HUES6 (cell line): Measurements from ENCODE around the gene RIC8B.
"Not testable (repeated sequence)": the region's sequence is repeated elsewhere in the genome, so short reads cannot be mapped to it uniquely, and the experiment has no call there.

Experiments
- H3K27ac ChIP-seq: 2 replicates; pipeline ENCODE4 v1.7.0; 2013; ENCODE audit warnings: low read depth, mild to moderate bottlenecking, low read length, inconsistent platforms
- H3K27me3 ChIP-seq: 2 replicates; pipeline ENCODE4 v1.6.1; 2013; ENCODE audit warnings: low read length; ENCODE audit not compliant: control insufficient read depth, insufficient read depth
- H3K36me3 ChIP-seq: 2 replicates; pipeline ENCODE4 v1.6.1; 2013; ENCODE audit warnings: low read length; ENCODE audit not compliant: control insufficient read depth, insufficient read depth
- H3K4me1 ChIP-seq: 2 replicates; pipeline ENCODE4 v1.6.1; 2013; ENCODE audit warnings: low read length; ENCODE audit not compliant: control insufficient read depth, insufficient read depth
- H3K4me3 ChIP-seq: 2 replicates; pipeline ENCODE4 v1.5.1; 2013; ENCODE audit warnings: low read depth, low read length
- H3K9ac ChIP-seq: one replicate; pipeline ENCODE4 v1.6.1; 2013; ENCODE audit warnings: mild to moderate bottlenecking, low read length
- H3K9me3 ChIP-seq: 2 replicates; pipeline ENCODE4 v1.6.1; 2013; ENCODE audit warnings: low read depth, low read length; ENCODE audit not compliant: control insufficient read depth, insufficient read depth

RIC8B gene

GRCh38 chr12:106774005-106774807 lies at the start of gene RIC8B:
TSS of gene RIC8B (plus strand) at chr12:106774682. CDS start at chr12:106774746, 64 bp downstream.
- Histone ChIP-seq H3K27me3 (no peaks in the 10 kb centered on the region), H3K9me3 (no peaks in the 10 kb centered on the region), H3K4me3 (peak within 1 kb of the TSS; percentile 94), H3K4me1 (peaks cover 47% of the 10 kb centered on the region), H3K36me3 (no peaks in the 10 kb centered on the region), H3K27ac (peak within 1 kb of the TSS; percentile 82), H3K9ac (peak within 1 kb of the TSS; percentile 89)

GRCh38 chr12:106724934-106725333 lies 49.5 kb upstream of the RIC8B start:
- Histone ChIP-seq H3K4me1 (peaks cover 19% of the 10 kb centered on the region), H3K9me3 (no peaks in the 10 kb centered on the region), H3K27ac (no peak overlapping the region), H3K9ac (no peak overlapping the region), H3K36me3 (no peaks in the 10 kb centered on the region), H3K27me3 (no peaks in the 10 kb centered on the region), H3K4me3 (no peak overlapping the region)

GRCh38 chr12:106726603-106727202 lies 47.8 kb upstream of the RIC8B start:
- H3K9me3 ChIP-seq, H3K27me3 ChIP-seq, H3K4me3 ChIP-seq, H3K36me3 ChIP-seq, H3K27ac ChIP-seq, H3K9ac ChIP-seq: not testable (repeated sequence)
- H3K4me1 ChIP-seq, result peaks cover 19% of the 10 kb centered on the region

GRCh38 chr12:106729611-106730010 lies 44.9 kb upstream of the RIC8B start:
- Histone ChIP-seq H3K9ac (no peak overlapping the region), H3K4me1 (no peaks in the 10 kb centered on the region), H3K9me3 (no peaks in the 10 kb centered on the region), H3K4me3 (no peak overlapping the region), H3K27ac (no peak overlapping the region), H3K36me3 (no peaks in the 10 kb centered on the region), H3K27me3 (no peaks in the 10 kb centered on the region)

GRCh38 chr12:106732890-106733289 lies 41.6 kb upstream of the RIC8B start:
- Histone ChIP-seq H3K36me3 (no peaks in the 10 kb centered on the region), H3K27ac (no peak overlapping the region), H3K9ac (no peak overlapping the region), H3K9me3 (no peaks in the 10 kb centered on the region), H3K4me3 (no peak overlapping the region), H3K4me1 (no peaks in the 10 kb centered on the region), H3K27me3 (no peaks in the 10 kb centered on the region)

GRCh38 chr12:106733660-106734059 lies 40.8 kb upstream of the RIC8B start:
- Histone ChIP-seq H3K27ac (no peak overlapping the region), H3K27me3 (no peaks in the 10 kb centered on the region), H3K9me3 (no peaks in the 10 kb centered on the region), H3K36me3 (no peaks in the 10 kb centered on the region), H3K4me3 (no peak overlapping the region), H3K9ac (no peak overlapping the region), H3K4me1 (no peaks in the 10 kb centered on the region)

- no peak overlapping the region for H3K4me3 ChIP-seq
- H3K27ac ChIP-seq, result no peak overlapping the region
- H3K9ac ChIP-seq, result no peak overlapping the region
- peaks cover 21% of the 10 kb centered on the region for H3K4me1 ChIP-seq
- no peaks in the 10 kb centered on the region for H3K9me3 ChIP-seq
- no peaks in the 10 kb centered on the region for H3K27me3 ChIP-seq
- H3K36me3 ChIP-seq, result no peaks in the 10 kb centered on the region
Measured at GRCh38 chr12:106736051-106736957, 38.2 kb upstream of the RIC8B start.

- Histone ChIP-seq H3K9me3 (no peaks in the 10 kb centered on the region), H3K36me3 (no peaks in the 10 kb centered on the region), H3K27ac (no peak overlapping the region), H3K4me1 (peaks cover 38% of the 10 kb centered on the region), H3K9ac (no peak overlapping the region), H3K4me3 (no peak overlapping the region), H3K27me3 (no peaks in the 10 kb centered on the region)
Measured at GRCh38 chr12:106739318-106739717, 35.2 kb upstream of the RIC8B start.

- no peak overlapping the region for H3K9ac ChIP-seq
- H3K27me3 ChIP-seq, result no peaks in the 10 kb centered on the region
- no peak overlapping the region for H3K4me3 ChIP-seq
- no peak overlapping the region for H3K27ac ChIP-seq
- no peaks in the 10 kb centered on the region for H3K36me3 ChIP-seq
- H3K4me1 ChIP-seq, result peaks cover 38% of the 10 kb centered on the region
- no peaks in the 10 kb centered on the region for H3K9me3 ChIP-seq
Measured at GRCh38 chr12:106739815-106740530, 34.5 kb upstream of the RIC8B start.

GRCh38 chr12:106740818-106741217 lies 33.7 kb upstream of the RIC8B start:
- H3K4me1 ChIP-seq, result peaks cover 38% of the 10 kb centered on the region
- H3K27ac ChIP-seq, result no peak overlapping the region
- H3K36me3 ChIP-seq, result no peaks in the 10 kb centered on the region
- H3K9me3 ChIP-seq, result no peaks in the 10 kb centered on the region
- H3K4me3 ChIP-seq, result no peak overlapping the region
- no peak overlapping the region for H3K9ac ChIP-seq
- H3K27me3 ChIP-seq, result no peaks in the 10 kb centered on the region
